IPS-18c (cell line): Measurements from ENCODE around the gene GARS1.
A peak's percentile ranks its signal among the peaks of the same experiment; 100 is the strongest.
"Not testable (repeated sequence)": the region's sequence is repeated elsewhere in the genome, so short reads cannot be mapped to it uniquely, and the experiment has no call there.

Experiments
- H3K4me3 ChIP-seq: 2 replicates; pipeline ENCODE4 v1.7.0; 2013; ENCODE audit warnings: low read depth, mild to moderate bottlenecking, low read length, moderate library complexity; ENCODE audit not compliant: insufficient read depth
- H3K9me3 ChIP-seq: one replicate; pipeline ENCODE4 v1.6.1; 2013; ENCODE audit warnings: mild to moderate bottlenecking, low read length, moderate library complexity; ENCODE audit not compliant: control insufficient read depth, insufficient read depth

The GARS1 gene

GRCh38 chr7:30612658-30613265, 18.1 kb downstream of the GARS1 start:
- Histone ChIP-seq H3K9me3 (no peaks in the 10 kb centered on the region), H3K4me3 (no peak overlapping the region)

- no peak overlapping the region for H3K4me3 ChIP-seq
- no peaks in the 10 kb centered on the region for H3K9me3 ChIP-seq
Measured at GRCh38 chr7:30613366-30614325, 19.0 kb downstream of the GARS1 start.

GRCh38 chr7:30616318-30616717, 21.6 kb downstream of the GARS1 start:
- no peak overlapping the region for H3K4me3 ChIP-seq
- H3K9me3 ChIP-seq: no peaks in the 10 kb centered on the region

- Histone ChIP-seq H3K9me3 (no peaks in the 10 kb centered on the region), H3K4me3 (no peak overlapping the region)
Measured at GRCh38 chr7:30617359-30617758, 22.7 kb downstream of the GARS1 start.

- Histone ChIP-seq H3K4me3 (no peak overlapping the region), H3K9me3 (no peaks in the 10 kb centered on the region)
Measured at GRCh38 chr7:30618080-30618676, 23.5 kb downstream of the GARS1 start.

- no peaks in the 10 kb centered on the region for H3K9me3 ChIP-seq
- H3K4me3 ChIP-seq: no peak overlapping the region
Measured at GRCh38 chr7:30618961-30619360, 24.3 kb downstream of the GARS1 start.

- no peak overlapping the region for H3K4me3 ChIP-seq
Measured at GRCh38 chr7:30625283-30625682, 30.6 kb downstream of the GARS1 start.

GRCh38 chr7:30627026-30627425, 32.3 kb downstream of the GARS1 start:
- Histone ChIP-seq H3K4me3 (no peak overlapping the region), H3K9me3 (no peaks in the 10 kb centered on the region)

More at GRCh38 chr7:30625283-30625682, 30.6 kb downstream of the GARS1 start:
- no peaks in the 10 kb centered on the region for H3K9me3 ChIP-seq

- no peaks in the 10 kb centered on the region for H3K9me3 ChIP-seq
- no peak overlapping the region for H3K4me3 ChIP-seq
Measured at GRCh38 chr7:30630986-30631385, 36.3 kb downstream of the GARS1 start.

GRCh38 chr7:30633223-30633622, 38.5 kb downstream of the GARS1 start:
- H3K4me3 ChIP-seq: no peak overlapping the region

GRCh38 chr7:30634193-30634626, 39.5 kb downstream of the GARS1 start:
- H3K4me3 ChIP-seq: no peak overlapping the region
- H3K9me3 ChIP-seq: no peaks in the 10 kb centered on the region

More at GRCh38 chr7:30633223-30633622, 38.5 kb downstream of the GARS1 start:
- H3K9me3 ChIP-seq: no peaks in the 10 kb centered on the region

- Histone ChIP-seq H3K9me3 (no peaks in the 10 kb centered on the region), H3K4me3 (no peak overlapping the region)
Measured at GRCh38 chr7:30634634-30635201, 40.0 kb downstream of the GARS1 start.

GRCh38 chr7:30635798-30636197, 41.1 kb downstream of the GARS1 start:
- Histone ChIP-seq H3K4me3 (no peak overlapping the region), H3K9me3 (no peaks in the 10 kb centered on the region)

GRCh38 chr7:30642322-30642721, 47.6 kb downstream of the GARS1 start:
- peak overlapping the region; percentile 53; the same call in 1 of the 2 replicates for H3K4me3 ChIP-seq
- H3K9me3 ChIP-seq: not testable (repeated sequence)

GRCh38 chr7:30642789-30643188, 48.1 kb downstream of the GARS1 start:
- H3K9me3 ChIP-seq: peaks cover 2% of the 10 kb centered on the region
- H3K4me3 ChIP-seq: peak overlapping the region; percentile 53

GRCh38 chr7:30644286-30644955, 49.7 kb downstream of the GARS1 start:
- H3K9me3 ChIP-seq: peaks cover 2% of the 10 kb centered on the region

GRCh38 chr7:30645661-30646060, 51.0 kb downstream of the GARS1 start:
- H3K4me3 ChIP-seq: no peak overlapping the region
- H3K9me3 ChIP-seq: peaks cover 2% of the 10 kb centered on the region

More at GRCh38 chr7:30644286-30644955, 49.7 kb downstream of the GARS1 start:
- H3K4me3 ChIP-seq: no peak overlapping the region
